Aorta (tissue), 5 donors: Measurements from ENCODE around the gene GPR155. TPM values are rescaled to one million over a fixed set of nuclear protein-coding genes. Genes with fewer than 3 reads are reported as not detected.
"Not testable (repeated sequence)": the region's sequence is repeated elsewhere in the genome, so short reads cannot be mapped to it uniquely, and the experiment has no call there.

Experiments
- ATAC-seq: fragments of 200-7000 bp; cut with Tn5 transposase; one replicate; pipeline ENCODE4 v1.9.1; 2022; ENCODE audit warnings: moderate library complexity; ENCODE audit not compliant: low FRiP score
- DNase-seq, 2 donors: peaks; one replicate each; pipeline ENCODE4 v3.0.0-alpha.2; 2020
- H3K27ac ChIP-seq, 2 donors: one replicate each; pipeline ENCODE4 v1.5.1; 2013; ENCODE audit warnings: low read length in 2 of 2, mild to moderate bottlenecking in 2 of 2, moderate library complexity in 2 of 2, control low read depth in 1 of 2, inconsistent platforms in 1 of 2, low read depth in 1 of 2
- H3K27me3 ChIP-seq, 2 donors: one replicate each; pipeline ENCODE4 v1.6.1; 2013; ENCODE audit warnings: control low read depth in 1 of 2, low read length in 1 of 2, mild to moderate bottlenecking in 1 of 2, moderate library complexity in 1 of 2; ENCODE audit not compliant: insufficient read depth in 2 of 2, control insufficient read depth in 1 of 2
- H3K36me3 ChIP-seq, 2 donors: one replicate each; pipeline ENCODE4 v1.6.1; 2013; ENCODE audit warnings: control low read depth in 1 of 2, low read length in 1 of 2, mild to moderate bottlenecking in 1 of 2; ENCODE audit not compliant: insufficient read depth in 2 of 2, control insufficient read depth in 1 of 2
- H3K4me1 ChIP-seq, 2 donors: one replicate each; pipeline ENCODE4 v1.6.1; 2013; ENCODE audit warnings: low read length in 2 of 2, control low read depth in 1 of 2, mild to moderate bottlenecking in 1 of 2, moderate library complexity in 1 of 2; ENCODE audit not compliant: insufficient read depth in 2 of 2, control insufficient read depth in 1 of 2
- H3K4me3 ChIP-seq, 2 donors: one replicate each; pipeline ENCODE4 v1.5.1; 2013; ENCODE audit warnings: low read length in 2 of 2, control low read depth in 1 of 2, mild to moderate bottlenecking in 1 of 2
- H3K9me3 ChIP-seq: one replicate; pipeline ENCODE4 v1.6.1; 2013; ENCODE audit warnings: mild to moderate bottlenecking, low read length; ENCODE audit not compliant: control insufficient read depth
- WGBS, 2 donors: extraction: QIAGEN DNeasy Blood & Tissue Kit; methylation state at CpG; one replicate each; pipeline ENCODE4 v1.1.7; 2013; 5-methylcytosine and 5-hydroxymethylcytosine counted together
- intact Hi-C, 2 donors: fragments of 100-400 bp; cut with DNase I; formaldehyde crosslinking; loops; one replicate each; pipeline versions ENCODE4 v1.14.2 to v1.15.0; 2022
- polyA plus RNA-seq, 2 donors: library from polyadenylated mRNA; stranded (reverse); fragments of 200-250 nt; gene quantifications; one replicate each; pipeline ENCODE4 v1.2.3, GENCODE V29; 2013
- total RNA-seq, 2 donors: library from RNA; stranded (reverse); fragmentation: NEBNext Ultra II Directional; extraction: Animal tissue kit (Norgen Biotek cat#: 25700); gene quantifications; one replicate each; pipeline ENCODE4 v1.2.1, GENCODE V29; 2021
- donor health status: healthy with polysubstance abuse.
- donor health status: Bipolar disorder and iron deficiency.
- donor health status: DM: no; HTN: no; CAD: no.
- donor health status: DM: no; HTN: no; CAD: no.
- donor health status: DM: yes; HTN: yes; CAD: no.

GPR155 gene
- total and polyA plus RNA-seq, 4 donors: 0.25 to 15.9 (median 4.4) TPM

DNA sequence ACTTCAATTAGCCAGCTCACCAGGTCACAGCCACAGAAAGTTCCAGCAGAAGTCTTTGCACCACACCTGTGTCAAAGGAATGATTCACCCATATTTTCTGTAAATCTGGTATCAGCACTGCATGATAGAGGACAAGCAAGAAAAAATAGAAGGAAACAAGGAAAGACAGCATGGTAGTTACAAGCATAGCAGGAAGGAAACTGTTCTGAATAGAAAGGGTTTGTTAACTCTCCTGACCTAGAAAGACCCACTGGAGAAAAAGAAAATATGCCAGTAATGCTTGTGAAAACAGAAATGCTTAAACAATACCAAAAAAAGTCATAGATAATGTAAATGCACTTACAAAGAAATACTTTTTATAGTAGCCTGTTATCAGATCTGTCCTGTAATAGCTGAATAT lies 50.5 kb downstream of the GPR155 start:
- DNase-seq (no peak), ATAC-seq (no peak)
- intact Hi-C loops: loop anchor here in 1 of 2 donors (2.0 kb wide), 1 partner anchor 42 kb away; the partner anchor contains the start of gene SCRN3
- Histone ChIP-seq H3K9me3 (no peaks in the 10 kb centered on the region), H3K4me3 (no peak overlapping the region), H3K27me3 (no peaks in the 10 kb centered on the region), H3K4me1 (peaks cover 3% of the 10 kb centered on the region in 2 donors), H3K36me3 (no peaks in the 10 kb centered on the region), H3K27ac (no peak overlapping the region)

DNA sequence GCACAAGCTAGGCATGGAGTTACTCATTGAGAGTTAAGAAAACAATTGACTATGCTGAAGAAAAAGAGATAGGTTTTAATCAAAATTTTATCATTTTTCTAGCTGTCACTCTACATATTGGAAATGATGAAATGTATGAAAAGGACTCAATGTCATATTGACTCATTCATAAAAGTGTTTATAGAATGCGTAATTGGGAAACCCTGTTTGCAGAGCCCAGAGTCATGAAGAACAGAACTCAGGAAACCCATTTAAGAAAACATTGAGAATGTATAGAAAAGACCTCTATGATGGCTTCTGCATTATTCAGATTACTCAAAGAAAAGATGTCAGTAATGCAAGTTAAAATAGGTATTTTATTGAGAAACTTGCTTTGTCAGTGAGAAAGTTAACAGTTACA lies 54.9 kb downstream of the GPR155 start:
- Histone ChIP-seq H3K27me3 (no peaks in the 10 kb centered on the region), H3K9me3 (no peaks in the 10 kb centered on the region), H3K4me3 (no peak overlapping the region), H3K36me3 (no peaks in the 10 kb centered on the region), H3K27ac (no peak overlapping the region), H3K4me1 (peaks cover 0 to 3% of the 10 kb centered on the region in 2 donors)
- DNase-seq (no peak), ATAC-seq (no peak)
- intact Hi-C loops: no loop called here
- 98 to 100% methylated on average over 1 of the region's 1 CpG for WGBS, 2 donors

DNA sequence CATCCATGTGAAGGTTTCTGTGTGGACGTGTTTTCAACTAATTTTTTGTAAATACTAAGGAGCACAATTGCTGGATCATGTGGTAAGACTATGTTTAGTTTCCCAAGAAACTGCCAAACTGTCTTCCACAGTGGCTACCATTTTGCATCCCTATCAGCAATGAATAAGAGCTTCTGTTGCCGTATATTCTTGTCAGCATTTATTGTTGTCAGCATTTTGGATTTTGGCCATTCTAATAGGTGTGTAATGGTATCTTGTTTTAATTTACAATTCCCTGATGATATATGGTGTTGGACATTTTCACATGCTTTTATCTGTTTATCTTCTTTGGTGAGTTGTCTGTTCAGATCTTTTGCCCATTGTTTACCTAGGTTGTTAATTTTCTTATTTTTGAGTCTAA lies 56.8 kb downstream of the GPR155 start:
- Histone ChIP-seq H3K27ac (no peak overlapping the region), H3K36me3 (no peaks in the 10 kb centered on the region), H3K9me3 (no peaks in the 10 kb centered on the region), H3K4me1 (no peaks in the 10 kb centered on the region), H3K4me3 (no peak overlapping the region), H3K27me3 (no peaks in the 10 kb centered on the region)
- intact Hi-C loops: no loop called here
- WGBS, 2 donors: 69 to 95% methylated on average over 2 of the region's 2 CpGs
- DNase-seq: no peak
- no peak for ATAC-seq

DNA sequence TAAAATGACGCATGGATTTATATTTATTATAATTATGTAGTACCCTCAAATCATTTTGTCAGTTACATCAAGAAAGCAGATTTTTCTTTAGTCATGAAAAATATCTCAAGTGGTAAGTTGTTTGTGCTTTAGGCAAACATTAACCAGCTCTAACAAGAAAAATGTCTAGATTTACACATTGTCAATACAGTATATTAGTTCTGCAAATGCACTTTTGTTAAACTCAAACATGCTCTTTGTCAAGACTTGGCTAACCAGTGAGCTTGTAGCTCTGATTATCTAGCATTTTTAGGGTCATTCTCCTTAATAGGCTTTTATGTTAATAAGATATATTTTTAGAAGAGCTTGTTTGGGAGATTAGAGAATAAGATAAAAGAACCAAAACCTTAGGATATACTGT lies 58.6 kb downstream of the GPR155 start:
- no peak overlapping the region for H3K4me3 ChIP-seq
- DNase-seq (no peak), ATAC-seq (no peak)
- H3K9me3 ChIP-seq: no peaks in the 10 kb centered on the region
- no peaks in the 10 kb centered on the region for H3K4me1 ChIP-seq
- WGBS, 2 donors: 94 to 98% methylated on average over 1 of the region's 1 CpG
- intact Hi-C loops: no loop called here
- no peaks in the 10 kb centered on the region for H3K27me3 ChIP-seq
- no peak overlapping the region for H3K27ac ChIP-seq
- no peaks in the 10 kb centered on the region for H3K36me3 ChIP-seq

DNA sequence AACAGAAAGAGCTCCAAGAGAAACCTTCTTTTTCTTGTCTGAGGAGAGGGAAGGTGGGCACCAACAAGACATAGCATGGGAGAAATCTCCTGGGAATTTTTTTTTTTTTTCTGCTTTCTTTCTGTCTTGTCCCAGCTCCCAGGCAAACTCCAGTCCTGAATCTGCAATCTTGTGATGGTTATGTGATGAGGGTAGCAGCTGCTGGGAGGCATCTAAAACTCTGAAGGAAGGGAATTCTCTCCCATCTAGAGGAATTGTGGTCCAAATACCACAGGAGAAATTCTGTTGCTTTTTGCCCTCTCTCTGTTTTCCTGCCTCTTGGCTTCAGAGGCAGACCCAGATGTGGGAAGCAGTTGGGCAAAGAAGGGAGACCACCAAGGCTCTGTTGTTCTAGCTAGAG lies 74.6 kb downstream of the GPR155 start:
- no peak overlapping the region for H3K27ac ChIP-seq
- H3K9me3 ChIP-seq: no peaks in the 10 kb centered on the region
- no peak overlapping the region for H3K4me3 ChIP-seq
- no peak for ATAC-seq
- H3K27me3 ChIP-seq: no peaks in the 10 kb centered on the region
- no peak for DNase-seq
- intact Hi-C loops: no loop called here
- no peaks in the 10 kb centered on the region for H3K4me1 ChIP-seq
- H3K36me3 ChIP-seq: no peaks in the 10 kb centered on the region

DNA sequence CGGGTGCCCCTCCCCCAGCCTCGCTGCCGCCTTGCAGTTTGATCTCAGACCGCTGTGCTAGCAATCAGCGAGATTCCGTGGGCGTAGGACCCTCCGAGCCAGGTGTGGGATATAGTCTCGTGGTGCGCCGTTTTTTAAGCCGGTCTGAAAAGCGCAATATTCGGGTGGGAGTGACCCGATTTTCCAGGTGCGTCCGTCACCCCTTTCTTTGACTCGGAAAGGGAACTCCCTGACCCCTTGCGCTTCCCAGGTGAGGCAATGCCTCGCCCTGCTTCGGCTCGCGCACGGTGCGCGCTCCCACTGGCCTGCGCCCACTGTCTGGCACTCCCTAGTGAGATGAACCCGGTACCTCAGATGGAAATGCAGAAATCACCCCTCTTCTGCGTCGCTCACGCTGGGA lies 76.8 kb downstream of the GPR155 start:
- H3K36me3 ChIP-seq, DNase-seq, H3K4me3 ChIP-seq, ATAC-seq, H3K9me3 ChIP-seq, H3K4me1 ChIP-seq, H3K27ac ChIP-seq, H3K27me3 ChIP-seq, intact Hi-C loops: not testable (repeated sequence)
- 65 to 81% methylated on average over 16 to 25 of the region's 31 CpGs for WGBS, 2 donors

DNA sequence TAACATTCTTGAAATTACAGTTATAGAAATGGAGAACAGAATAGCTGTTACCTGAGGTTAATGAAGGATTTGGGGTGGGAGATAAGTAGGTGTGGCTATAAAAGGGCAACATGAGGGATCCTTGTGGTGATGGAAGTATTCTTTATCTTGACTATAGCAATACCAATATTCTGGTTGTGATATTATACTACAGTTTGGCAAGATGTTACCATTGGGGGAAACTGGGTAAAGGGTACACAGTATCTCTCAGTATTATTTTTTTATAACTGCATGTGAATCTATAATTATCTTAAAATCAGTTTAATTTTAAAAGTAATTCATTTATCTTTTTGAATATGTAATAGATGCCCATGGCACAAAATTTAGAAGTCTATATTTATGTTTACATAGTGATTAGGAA lies 83.2 kb downstream of the GPR155 start:
- intact Hi-C loops: no loop called here
- Histone ChIP-seq H3K36me3 (no peaks in the 10 kb centered on the region), H3K4me1 (no peaks in the 10 kb centered on the region), H3K4me3 (no peak overlapping the region), H3K27me3 (no peaks in the 10 kb centered on the region), H3K27ac (no peak overlapping the region), H3K9me3 (no peaks in the 10 kb centered on the region)
- no peak for ATAC-seq
- no peak for DNase-seq

DNA sequence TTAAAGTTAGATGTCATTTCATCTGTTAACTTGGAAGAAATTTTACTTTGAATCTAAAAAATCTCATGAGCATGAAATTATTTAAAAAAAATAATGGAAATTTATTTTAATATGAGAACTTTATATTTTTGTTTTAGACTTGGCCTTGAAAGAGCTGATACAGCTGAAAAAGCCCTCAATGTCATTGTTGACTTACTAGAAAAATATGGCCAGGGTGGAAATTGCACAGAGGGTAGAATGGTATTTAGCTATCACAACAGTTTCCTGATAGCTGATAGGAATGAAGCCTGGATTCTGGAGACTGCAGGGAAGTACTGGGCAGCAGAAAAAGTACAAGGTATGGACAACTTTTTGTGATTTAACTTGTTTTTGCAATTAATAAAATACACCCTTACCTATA lies 86.0 kb downstream of the GPR155 start:
- H3K36me3 ChIP-seq: no peaks in the 10 kb centered on the region
- H3K4me1 ChIP-seq: no peaks in the 10 kb centered on the region
- no peak overlapping the region for H3K4me3 ChIP-seq
- no peaks in the 10 kb centered on the region for H3K27me3 ChIP-seq
- no peaks in the 10 kb centered on the region for H3K9me3 ChIP-seq
- DNase-seq (no peak), ATAC-seq (no peak)
- intact Hi-C loops: no loop called here
- no peak overlapping the region for H3K27ac ChIP-seq

DNA sequence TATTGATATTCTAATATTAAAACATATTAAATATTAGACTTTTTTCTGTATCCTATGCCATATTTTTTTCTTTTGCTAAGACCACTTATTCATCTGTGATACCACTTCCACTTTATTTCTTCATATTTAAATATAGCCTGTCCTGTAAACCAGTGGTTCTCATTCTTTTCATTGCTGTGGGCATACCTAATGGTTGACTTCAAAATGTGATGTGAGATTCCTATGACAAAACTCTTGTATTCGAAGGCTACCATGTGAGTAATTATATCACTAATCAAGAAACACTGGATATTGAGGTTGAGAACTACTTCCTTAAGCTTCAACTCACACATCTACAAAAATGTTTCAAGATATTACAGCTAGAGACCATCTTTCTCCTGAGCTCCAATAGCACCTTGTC lies 87.7 kb downstream of the GPR155 start:
- no peaks in the 10 kb centered on the region for H3K27me3 ChIP-seq
- H3K27ac ChIP-seq: no peak overlapping the region
- H3K36me3 ChIP-seq: no peaks in the 10 kb centered on the region
- WGBS, 2 donors: 67 to 72% methylated on average over 1 of the region's 1 CpG
- H3K9me3 ChIP-seq: no peaks in the 10 kb centered on the region
- H3K4me3 ChIP-seq: no peak overlapping the region
- no peak for DNase-seq
- H3K4me1 ChIP-seq: peaks cover 0 to under 1% of the 10 kb centered on the region in 2 donors
- intact Hi-C loops: no loop called here
- ATAC-seq: no peak
